B cell (primary cell): ENCODE measurements around the gene U2AF2. TPM values are rescaled to one million over a fixed set of nuclear protein-coding genes. Genes with fewer than 3 reads are reported as not detected.

Experiments
- ATAC-seq: fragments of 200-7000 bp; cut with Tn5 transposase; one replicate; pipeline ENCODE4 v1.10.0; 2021; ENCODE audit warnings: low read depth, mild to moderate bottlenecking, moderate number of reproducible peaks, moderate library complexity
- CTCF ChIA-PET: fragments of 350-600 bp; sonication (Branson Sonifier 250); formaldehyde crosslinking; loops from one replicate; lab custom pipeline; 2021; ENCODE audit warnings: antibody characterized with exemption, inconsistent platforms; lab: Charles Lee
- POLR2A ChIA-PET: fragments of 350-600 bp; sonication (Branson Sonifier 250); formaldehyde crosslinking; loops from one replicate; lab custom pipeline; 2021; ENCODE audit warnings: antibody characterized with exemption; lab: Charles Lee
- DNase-seq: peaks from one replicate; pipeline ENCODE4 v3.0.0; 2013
- H2AFZ ChIP-seq: 2 replicates; pipeline ENCODE4 v1.6.1; 2012; ENCODE audit warnings: mild to moderate bottlenecking, low read depth, low read length; ENCODE audit not compliant: insufficient read depth, poor library complexity, severe bottlenecking
- H3K27ac ChIP-seq, 2 donors: 1 replicate in 1 of 2; 2 replicates in 1 of 2; pipeline ENCODE4 v1.5.1; 2012 to 2013; ENCODE audit warnings: low read length in 2 of 2, mild to moderate bottlenecking in 2 of 2, moderate library complexity in 1 of 2
- H3K27me3 ChIP-seq, 4 experiments: fragments of 200-600 bp in 1 of 4; sonication (generic) in 1 of 4; replicated peaks in 1 of 4; 1 replicate in 2 of 4; 2 replicates in 2 of 4; pipeline versions ENCODE4 v1.6.1 to v1.7.0; 2013 to 2016; ENCODE audit warnings: low read length in 3 of 4, mild to moderate bottlenecking in 2 of 4, mixed read lengths in 1 of 4, moderate library complexity in 1 of 4; ENCODE audit not compliant: insufficient read depth in 4 of 4, control insufficient read depth in 3 of 4; ENCODE audit errors: control extremely low read depth in 1 of 4
- H3K36me3 ChIP-seq, 2 experiments: replicated peaks in 1 of 2; 1 replicate in 1 of 2; 2 replicates in 1 of 2; pipeline versions ENCODE4 v1.6.1 to v1.7.1; 2013; ENCODE audit warnings: low read length in 1 of 2; ENCODE audit not compliant: insufficient read depth in 2 of 2, control insufficient read depth in 1 of 2; ENCODE audit errors: control extremely low read depth in 1 of 2, extremely low read depth in 1 of 2
- H3K4me1 ChIP-seq, 2 donors: fragments of 200-600 bp in 1 of 2; sonication (generic) in 1 of 2; 1 replicate in 1 of 2; 2 replicates in 1 of 2; pipeline versions ENCODE4 v1.5.1 to v1.6.1; 2013 to 2017; ENCODE audit warnings: low read length in 2 of 2; ENCODE audit not compliant: control insufficient read depth in 2 of 2, insufficient read depth in 2 of 2
- H3K4me2 ChIP-seq: replicated peaks from 2 replicates; pipeline ENCODE3; 2012; ENCODE audit warnings: mild to moderate bottlenecking, low read depth, low read length; ENCODE audit not compliant: poor library complexity, severe bottlenecking
- H3K4me3 ChIP-seq, 5 experiments: fragments of 200-600 bp in 1 of 5; sonication (generic) in 1 of 5; 1 replicate in 3 of 5; 2 replicates in 2 of 5; pipeline versions ENCODE4 v1.5.1 to v1.7.0; 2011 to 2016; ENCODE audit warnings: low read length in 4 of 5, mild to moderate bottlenecking in 4 of 5, low read depth in 2 of 5, control low read depth in 1 of 5, moderate library complexity in 1 of 5; ENCODE audit not compliant: insufficient read depth in 1 of 5; ENCODE audit errors: control extremely low read depth in 1 of 5, extremely low read depth in 1 of 5
- H3K79me2 ChIP-seq: fragments of 200-600 bp; sonication (generic); one replicate; pipeline ENCODE4 v1.6.0; 2016; ENCODE audit warnings: low read length; ENCODE audit not compliant: control insufficient read depth, insufficient read depth
- H3K9ac ChIP-seq: fragments of 200-600 bp; sonication (generic); 2 replicates; pipeline ENCODE4 v1.6.1; 2017; ENCODE audit warnings: mild to moderate bottlenecking, low read length, moderate library complexity
- H3K9me3 ChIP-seq, 3 donors: one replicate each; pipeline versions ENCODE4 v1.6.1 to v1.7.1; 2013; ENCODE audit warnings: low read length in 2 of 3; ENCODE audit not compliant: control insufficient read depth in 2 of 3, insufficient read depth in 1 of 3; ENCODE audit errors: control extremely low read depth in 1 of 3
- H4K20me1 ChIP-seq: 2 replicates; pipeline ENCODE4 v1.6.0; 2012; ENCODE audit warnings: mild to moderate bottlenecking, low read length; ENCODE audit not compliant: insufficient read depth, control insufficient read depth, poor library complexity, severe bottlenecking
- H3K27ac Mint-ChIP-seq: one replicate; pipeline ENCODE4 v1.8.0; 2021; ENCODE audit warnings: mixed read lengths
- H3K27me3 Mint-ChIP-seq: one replicate; pipeline ENCODE4 v1.8.0; 2021; ENCODE audit warnings: mixed read lengths
- H3K4me1 Mint-ChIP-seq: one replicate; pipeline ENCODE4 v1.8.0; 2021; ENCODE audit warnings: mixed read lengths
- H3K4me3 Mint-ChIP-seq: one replicate; pipeline ENCODE4 v1.8.0; 2021; ENCODE audit warnings: mixed read lengths
- H3K9me3 Mint-ChIP-seq: one replicate; pipeline ENCODE4 v1.8.0; 2022; ENCODE audit warnings: mixed read lengths; ENCODE audit not compliant: insufficient read depth
- EZH2 ChIP-seq: IDR thresholded peaks from 2 replicates; pipeline ENCODE4 v1.6.1; 2012; ENCODE audit warnings: borderline replicate concordance, low read depth, mild to moderate bottlenecking, moderate library complexity, low read length; ENCODE audit not compliant: insufficient read depth, poor library complexity, severe bottlenecking
- WGBS: methylation state at CpG from one replicate; pipeline ENCODE4 v1.1.5; 2013; ENCODE audit warnings: missing lambda C conversion rate; ENCODE audit not compliant: insufficient coverage; 5-methylcytosine and 5-hydroxymethylcytosine counted together
- intact Hi-C: fragments of 100-400 bp; cut with micrococcal nuclease; formaldehyde crosslinking; loops from one replicate; pipeline ENCODE4 v1.10.0; 2022
- polyA plus RNA-seq: library from polyadenylated mRNA; depleted of rRNA; stranded (reverse); fragments of >200 nt; gene quantifications from 2 replicates; pipeline ENCODE4 v1.2.3, GENCODE V29; 2012
- total RNA-seq, 2 donors: library from RNA; stranded (reverse); fragments of 120-200 nt in 1 of 2; gene quantifications; 1 replicate in 1 of 2; 2 replicates in 1 of 2; pipeline versions ENCODE4 v1.2.3 to v1.2.4, GENCODE V29; 2013 to 2022
- TF ChIP-seq, protein P1 (sequence below): fragments of 200-600 bp; IDR thresholded peaks from one replicate; pipeline ENCODE4 v1.8.0; 2022; ENCODE audit warnings: antibody characterized with exemption, mild to moderate bottlenecking

U2AF2 gene
- total and polyA plus RNA-seq, 2 donors (not counting 1 experiment from before 2014, with no cell fraction given) = 275 to 300 TPM

DNA sequence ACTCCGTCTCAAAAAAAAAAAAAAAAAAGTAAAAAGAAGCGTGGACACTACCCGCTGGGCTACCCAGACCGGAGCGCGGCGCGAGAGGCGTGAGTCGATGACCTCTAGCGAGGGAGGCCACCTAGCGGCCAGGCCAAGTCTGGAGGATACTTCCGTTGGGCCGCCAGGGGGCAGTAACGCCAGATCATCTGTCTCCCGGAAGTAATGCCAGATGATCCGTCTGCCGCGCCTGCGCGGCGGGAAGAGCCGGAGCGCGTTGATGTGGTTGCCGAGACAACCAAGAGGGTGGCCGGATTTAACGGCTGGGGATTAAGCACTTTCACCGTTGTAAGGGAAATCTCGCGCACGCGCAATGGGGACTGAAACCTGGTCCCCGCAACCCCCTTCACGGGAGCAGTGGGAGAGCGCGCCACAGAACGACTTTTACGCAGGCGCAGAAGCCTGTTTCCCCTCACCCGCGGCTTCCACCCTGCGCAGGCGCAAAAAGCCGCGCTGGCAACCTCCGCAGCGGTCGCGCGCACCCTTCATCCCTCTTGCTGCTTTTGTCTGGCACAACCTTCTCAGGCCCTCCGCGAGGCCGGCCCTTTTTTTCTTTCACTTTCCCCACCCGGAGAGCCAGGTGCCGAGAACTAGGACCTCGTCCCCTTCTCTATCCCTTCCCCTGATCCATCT is 1.0 kb upstream of the U2AF2 start:
- H3K27ac Mint-ChIP-seq = peak overlapping the region; percentile 96
- intact Hi-C loops = loop anchor here (1.0 kb wide), 5 partner anchors 10 to 394 kb away; partner anchors contain the start of genes EPN1, PPP6R1, ZNF581 and ZNF865
- H3K27ac ChIP-seq = peak overlapping the region; percentile 98 to 100
- H4K20me1 ChIP-seq = peaks cover 34% of the 10 kb centered on the region
- under 1% methylated on average over 56 of the region's 57 CpGs for WGBS
- peaks cover 56% of the 10 kb centered on the region for H3K4me1 Mint-ChIP-seq
- peaks cover 46% of the 10 kb centered on the region for H3K79me2 ChIP-seq
- ATAC-seq (peak; percentile 42), DNase-seq (peak; percentile 100)
- no peaks in the 10 kb centered on the region for H3K27me3 ChIP-seq
- H3K4me1 ChIP-seq = peaks cover 41 to 53% of the 10 kb centered on the region in 2 donors
- H2AFZ ChIP-seq = peak overlapping the region; percentile 85
- peak overlapping the region; percentile 93 for H3K9ac ChIP-seq
- peaks cover 0 to 38% of the 10 kb centered on the region in 2 experiments for H3K36me3 ChIP-seq
- H3K9me3 Mint-ChIP-seq = no peaks in the 10 kb centered on the region
- ChIA-PET CTCF (interaction anchor here (0.7 to 3.9 kb wide), 16 partner anchors 9 to 400 kb away, joined by 3 to 87 read pairs (median 5); partner anchors contain the start of genes FIZ1, ZNF524, ZNF580 and ZNF581), POLR2A (interaction anchor here (0.6 to 1.7 kb wide), 27 partner anchors 9 to 1517 kb away, joined by 3 to 17 read pairs (median 5); partner anchors contain the start of genes EPN1, FIZ1, MBOAT7 and ZNF444)
- no peak for TF ChIP-seq EZH2
- TF ChIP-seq, protein P1, sequence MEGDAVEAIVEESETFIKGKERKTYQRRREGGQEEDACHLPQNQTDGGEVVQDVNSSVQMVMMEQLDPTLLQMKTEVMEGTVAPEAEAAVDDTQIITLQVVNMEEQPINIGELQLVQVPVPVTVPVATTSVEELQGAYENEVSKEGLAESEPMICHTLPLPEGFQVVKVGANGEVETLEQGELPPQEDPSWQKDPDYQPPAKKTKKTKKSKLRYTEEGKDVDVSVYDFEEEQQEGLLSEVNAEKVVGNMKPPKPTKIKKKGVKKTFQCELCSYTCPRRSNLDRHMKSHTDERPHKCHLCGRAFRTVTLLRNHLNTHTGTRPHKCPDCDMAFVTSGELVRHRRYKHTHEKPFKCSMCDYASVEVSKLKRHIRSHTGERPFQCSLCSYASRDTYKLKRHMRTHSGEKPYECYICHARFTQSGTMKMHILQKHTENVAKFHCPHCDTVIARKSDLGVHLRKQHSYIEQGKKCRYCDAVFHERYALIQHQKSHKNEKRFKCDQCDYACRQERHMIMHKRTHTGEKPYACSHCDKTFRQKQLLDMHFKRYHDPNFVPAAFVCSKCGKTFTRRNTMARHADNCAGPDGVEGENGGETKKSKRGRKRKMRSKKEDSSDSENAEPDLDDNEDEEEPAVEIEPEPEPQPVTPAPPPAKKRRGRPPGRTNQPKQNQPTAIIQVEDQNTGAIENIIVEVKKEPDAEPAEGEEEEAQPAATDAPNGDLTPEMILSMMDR = peak; percentile 100
- H3K4me2 ChIP-seq = peak overlapping the region; percentile 87
- H3K9me3 ChIP-seq = no peaks in the 10 kb centered on the region
- peak overlapping the region; percentile 93 for H3K4me3 Mint-ChIP-seq
- peak overlapping the region; percentile 66 to 98 (median 92) for H3K4me3 ChIP-seq
- no peaks in the 10 kb centered on the region for H3K27me3 Mint-ChIP-seq
